GM19023 (cell line): Measurements from ENCODE around the gene C1orf167.
"Not testable (repeated sequence)": the region's sequence is repeated elsewhere in the genome, so short reads cannot be mapped to it uniquely, and the experiment has no call there.

Source experiments
- ATAC-seq: cut with Tn5 transposase; IDR thresholded peaks from one replicate; pipeline ENCODE4 v1.9.1; 2021; ENCODE audit warnings: mild to moderate bottlenecking, moderate library complexity; ENCODE audit not compliant: unreplicated experiment

C1orf167 gene

GRCh38 chr1:11797525-11798216 is 35.7 kb downstream of the C1orf167 start:
- no peak for ATAC-seq

- ATAC-seq = no peak
Measured at GRCh38 chr1:11799099-11799498, 37.1 kb downstream of the C1orf167 start.

GRCh38 chr1:11799896-11800295 is 37.9 kb downstream of the C1orf167 start:
- no peak for ATAC-seq

GRCh38 chr1:11800391-11800755 is 38.4 kb downstream of the C1orf167 start:
- ATAC-seq = no peak

- no peak for ATAC-seq
Measured at GRCh38 chr1:11800756-11801433, 38.9 kb downstream of the C1orf167 start.

GRCh38 chr1:11802616-11802972 is 40.6 kb downstream of the C1orf167 start:
- no peak for ATAC-seq

- ATAC-seq = peak; percentile 25
Measured at GRCh38 chr1:11802973-11803885, 41.2 kb downstream of the C1orf167 start.

- not testable (repeated sequence) for ATAC-seq
Measured at GRCh38 chr1:11803924-11804665, 42.1 kb downstream of the C1orf167 start.

GRCh38 chr1:11804666-11805421 is 42.9 kb downstream of the C1orf167 start:
- ATAC-seq = peak; percentile 1

- peak; percentile 82 for ATAC-seq
Measured at GRCh38 chr1:11805422-11806306, 43.7 kb downstream of the C1orf167 start, which contains the start of the genes CLCN6 and MTHFR. TSS of gene CLCN6 (plus strand) at chr1:11806191. CDS start at chr1:11806263, 72 bp downstream. TSS of gene MTHFR (minus strand) at chr1:11805964. CDS start at chr1:11803116, 2,848 bp downstream.

- peak; percentile 45 for ATAC-seq
Measured at GRCh38 chr1:11806307-11806936, 44.4 kb downstream of the C1orf167 start.

- no peak for ATAC-seq
Measured at GRCh38 chr1:11807133-11807532, 45.1 kb downstream of the C1orf167 start.

- no peak for ATAC-seq
Measured at GRCh38 chr1:11813021-11813420, 51.0 kb downstream of the C1orf167 start.

GRCh38 chr1:11817192-11817591 is 55.2 kb downstream of the C1orf167 start:
- ATAC-seq = no peak

GRCh38 chr1:11822091-11822490 is 60.1 kb downstream of the C1orf167 start:
- no peak for ATAC-seq

- no peak for ATAC-seq
Measured at GRCh38 chr1:11823366-11824137, 61.6 kb downstream of the C1orf167 start.

- no peak for ATAC-seq
Measured at GRCh38 chr1:11825131-11825530, 63.1 kb downstream of the C1orf167 start.

GRCh38 chr1:11826946-11827345 is 65.0 kb downstream of the C1orf167 start:
- no peak for ATAC-seq
